T-helper 1 cell treated with Interleukin-12 subunit alpha and Interleukin-12 subunit beta and Interleukin-4 antibody, amounts not matched to agents 30 μg/mL and 1 μg/mL, for 36 hours (primary cell): Measurements from ENCODE around the gene WRNIP1.

Experiments
- H3K27ac Mint-ChIP-seq: one replicate; pipeline ENCODE4 v1.8.0; 2021; ENCODE audit warnings: mild to moderate bottlenecking, mixed read lengths
- H3K27me3 Mint-ChIP-seq: one replicate; pipeline ENCODE4 v1.8.0; 2021; ENCODE audit warnings: low read depth, mixed read lengths
- H3K36me3 Mint-ChIP-seq: one replicate; pipeline ENCODE4 v1.8.0; 2021; ENCODE audit warnings: low read depth, mixed read lengths
- H3K4me1 Mint-ChIP-seq: one replicate; pipeline ENCODE4 v1.8.0; 2021; ENCODE audit warnings: low read depth, mixed read lengths
- H3K4me3 Mint-ChIP-seq: one replicate; pipeline ENCODE4 v1.8.0; 2021; ENCODE audit warnings: mild to moderate bottlenecking, moderate library complexity, mixed read lengths
- H3K9me3 Mint-ChIP-seq: one replicate; pipeline ENCODE4 v1.8.0; 2021; ENCODE audit warnings: mixed read lengths

Gene WRNIP1

GRCh38 chr6:2763345-2763841 is 1.8 kb upstream of the WRNIP1 start:
- no peak overlapping the region for H3K4me3 Mint-ChIP-seq
- peaks cover 5% of the 10 kb centered on the region for H3K27me3 Mint-ChIP-seq
- peaks cover 4% of the 10 kb centered on the region for H3K36me3 Mint-ChIP-seq
- H3K4me1 Mint-ChIP-seq, result peaks cover 26% of the 10 kb centered on the region
- H3K27ac Mint-ChIP-seq, result no peak overlapping the region
- H3K9me3 Mint-ChIP-seq, result no peaks in the 10 kb centered on the region

- Mint-ChIP-seq H3K27ac (peak overlapping the region; percentile 98), H3K36me3 (peaks cover 10% of the 10 kb centered on the region), H3K9me3 (no peaks in the 10 kb centered on the region), H3K4me3 (peak overlapping the region; percentile 90), H3K4me1 (peaks cover 32% of the 10 kb centered on the region), H3K27me3 (peaks cover 5% of the 10 kb centered on the region)
Measured at GRCh38 chr6:2763876-2764540, 1.2 kb upstream of the WRNIP1 start.

GRCh38 chr6:2764610-2765165 is 505 bp upstream of the WRNIP1 start:
- H3K27me3 Mint-ChIP-seq, result peaks cover 1% of the 10 kb centered on the region

GRCh38 chr6:2765896-2766766 is 938 bp downstream of the WRNIP1 start:
- H3K4me3 Mint-ChIP-seq, result peak overlapping the region; percentile 90

More at GRCh38 chr6:2764610-2765165, 505 bp upstream of the WRNIP1 start:
- peak overlapping the region; percentile 90 for H3K4me3 Mint-ChIP-seq
- peak overlapping the region; percentile 98 for H3K27ac Mint-ChIP-seq
- H3K4me1 Mint-ChIP-seq, result peaks cover 35% of the 10 kb centered on the region
- no peaks in the 10 kb centered on the region for H3K9me3 Mint-ChIP-seq
- H3K36me3 Mint-ChIP-seq, result peaks cover 10% of the 10 kb centered on the region

GRCh38 chr6:2766767-2767656 is 1.8 kb downstream of the WRNIP1 start:
- Mint-ChIP-seq H3K4me1 (peaks cover 32% of the 10 kb centered on the region), H3K9me3 (no peaks in the 10 kb centered on the region), H3K27ac (peak overlapping the region; percentile 87), H3K4me3 (peak overlapping the region; percentile 87), H3K27me3 (no peaks in the 10 kb centered on the region), H3K36me3 (peaks cover 21% of the 10 kb centered on the region)

More at GRCh38 chr6:2765896-2766766, 938 bp downstream of the WRNIP1 start:
- Mint-ChIP-seq H3K4me1 (peaks cover 36% of the 10 kb centered on the region), H3K9me3 (no peaks in the 10 kb centered on the region), H3K36me3 (peaks cover 20% of the 10 kb centered on the region), H3K27ac (peak overlapping the region; percentile 87), H3K27me3 (no peaks in the 10 kb centered on the region)

GRCh38 chr6:2767657-2768524 is 2.7 kb downstream of the WRNIP1 start:
- Mint-ChIP-seq H3K4me1 (peaks cover 37% of the 10 kb centered on the region), H3K9me3 (no peaks in the 10 kb centered on the region), H3K27ac (peak overlapping the region; percentile 28), H3K36me3 (peaks cover 23% of the 10 kb centered on the region), H3K4me3 (peak overlapping the region; percentile 87), H3K27me3 (no peaks in the 10 kb centered on the region)

- H3K4me3 Mint-ChIP-seq, result peak overlapping the region; percentile 87
- H3K4me1 Mint-ChIP-seq, result peaks cover 37% of the 10 kb centered on the region
- no peaks in the 10 kb centered on the region for H3K27me3 Mint-ChIP-seq
- H3K27ac Mint-ChIP-seq, result no peak overlapping the region
- peaks cover 23% of the 10 kb centered on the region for H3K36me3 Mint-ChIP-seq
- H3K9me3 Mint-ChIP-seq, result no peaks in the 10 kb centered on the region
Measured at GRCh38 chr6:2768696-2769095, 3.5 kb downstream of the WRNIP1 start.

- H3K36me3 Mint-ChIP-seq, result peaks cover 31% of the 10 kb centered on the region
- no peak overlapping the region for H3K4me3 Mint-ChIP-seq
- no peaks in the 10 kb centered on the region for H3K27me3 Mint-ChIP-seq
- peaks cover 33% of the 10 kb centered on the region for H3K4me1 Mint-ChIP-seq
- H3K27ac Mint-ChIP-seq, result no peak overlapping the region
- no peaks in the 10 kb centered on the region for H3K9me3 Mint-ChIP-seq
Measured at GRCh38 chr6:2770171-2770570, 5.0 kb downstream of the WRNIP1 start.

GRCh38 chr6:2771079-2771478 is 5.9 kb downstream of the WRNIP1 start:
- Mint-ChIP-seq H3K36me3 (peaks cover 33% of the 10 kb centered on the region), H3K9me3 (no peaks in the 10 kb centered on the region), H3K27me3 (no peaks in the 10 kb centered on the region), H3K27ac (no peak overlapping the region), H3K4me1 (peaks cover 34% of the 10 kb centered on the region), H3K4me3 (no peak overlapping the region)

GRCh38 chr6:2772840-2773239 is 7.6 kb downstream of the WRNIP1 start:
- Mint-ChIP-seq H3K4me1 (peaks cover 34% of the 10 kb centered on the region), H3K27me3 (no peaks in the 10 kb centered on the region), H3K9me3 (no peaks in the 10 kb centered on the region), H3K4me3 (no peak overlapping the region), H3K36me3 (peaks cover 34% of the 10 kb centered on the region), H3K27ac (no peak overlapping the region)

- H3K4me1 Mint-ChIP-seq, result peaks cover 29% of the 10 kb centered on the region
Measured at GRCh38 chr6:2773449-2773848, 8.3 kb downstream of the WRNIP1 start.

GRCh38 chr6:2775003-2775402 is 9.8 kb downstream of the WRNIP1 start:
- Mint-ChIP-seq H3K36me3 (peaks cover 29% of the 10 kb centered on the region), H3K4me1 (peaks cover 20% of the 10 kb centered on the region), H3K27me3 (no peaks in the 10 kb centered on the region), H3K4me3 (no peak overlapping the region), H3K9me3 (no peaks in the 10 kb centered on the region), H3K27ac (no peak overlapping the region)

More at GRCh38 chr6:2773449-2773848, 8.3 kb downstream of the WRNIP1 start:
- Mint-ChIP-seq H3K4me3 (no peak overlapping the region), H3K9me3 (no peaks in the 10 kb centered on the region), H3K27ac (no peak overlapping the region), H3K36me3 (peaks cover 31% of the 10 kb centered on the region), H3K27me3 (no peaks in the 10 kb centered on the region)

GRCh38 chr6:2777249-2777648 is 12.1 kb downstream of the WRNIP1 start:
- Mint-ChIP-seq H3K36me3 (peaks cover 32% of the 10 kb centered on the region), H3K4me1 (peaks cover 19% of the 10 kb centered on the region), H3K9me3 (no peaks in the 10 kb centered on the region), H3K27me3 (no peaks in the 10 kb centered on the region), H3K27ac (no peak overlapping the region), H3K4me3 (no peak overlapping the region)
